SK-N-MC (cell line): ENCODE results near the gene GPSM3.

Experiments used
- EZH2 ChIP-seq: fragments of 200-600 bp; sonication (generic); IDR thresholded peaks from one replicate; pipeline ENCODE4 v1.6.1; 2017; ENCODE audit warnings: antibody characterized with exemption
- FOXP2 ChIP-seq: optimal IDR thresholded peaks from 2 replicates; pipeline ENCODE3; 2011; ENCODE audit warnings: mild to moderate bottlenecking, moderate library complexity; ENCODE audit not compliant: insufficient read depth; ENCODE audit errors: extremely low read length, control extremely low read depth
- POLR2AphosphoS5 ChIP-seq: IDR thresholded peaks from 2 replicates; pipeline ENCODE4 v1.6.1; 2012; ENCODE audit warnings: mild to moderate bottlenecking, low read depth, low read length, borderline replicate concordance

DNA sequence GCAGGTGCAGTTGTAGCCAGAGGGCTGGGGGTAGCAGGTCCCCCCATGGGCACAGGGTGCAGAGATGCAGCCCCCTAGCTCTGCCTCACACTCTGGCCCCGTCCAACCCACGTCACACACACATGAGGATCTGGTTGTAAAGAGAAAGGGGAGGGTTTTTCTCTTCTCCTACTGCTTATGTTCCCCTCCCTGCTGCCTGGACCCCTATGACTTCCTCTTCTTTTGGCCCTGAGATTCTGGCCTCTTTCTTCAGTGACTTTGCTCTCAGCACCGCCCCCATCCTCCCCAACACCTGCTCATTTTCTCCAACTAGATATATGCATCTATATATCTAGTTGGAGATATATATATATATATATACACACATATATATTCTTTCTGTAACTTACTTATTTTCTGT, 21.7 kb upstream of the GPSM3 start:
- TF ChIP-seq POLR2AphosphoS5 (no peak), EZH2 (no peak), FOXP2 (no peak)
